Measurements from ENCODE around the gene STPG3. TPM values are rescaled to one million over a fixed set of nuclear protein-coding genes. Genes with fewer than 3 reads are reported as not detected.

STPG3 gene
- total RNA-seq, 8 experiments from 2014 or later, result 0.42 to 1.4 (median 1.3) TPM; not detected in 3

DNA sequence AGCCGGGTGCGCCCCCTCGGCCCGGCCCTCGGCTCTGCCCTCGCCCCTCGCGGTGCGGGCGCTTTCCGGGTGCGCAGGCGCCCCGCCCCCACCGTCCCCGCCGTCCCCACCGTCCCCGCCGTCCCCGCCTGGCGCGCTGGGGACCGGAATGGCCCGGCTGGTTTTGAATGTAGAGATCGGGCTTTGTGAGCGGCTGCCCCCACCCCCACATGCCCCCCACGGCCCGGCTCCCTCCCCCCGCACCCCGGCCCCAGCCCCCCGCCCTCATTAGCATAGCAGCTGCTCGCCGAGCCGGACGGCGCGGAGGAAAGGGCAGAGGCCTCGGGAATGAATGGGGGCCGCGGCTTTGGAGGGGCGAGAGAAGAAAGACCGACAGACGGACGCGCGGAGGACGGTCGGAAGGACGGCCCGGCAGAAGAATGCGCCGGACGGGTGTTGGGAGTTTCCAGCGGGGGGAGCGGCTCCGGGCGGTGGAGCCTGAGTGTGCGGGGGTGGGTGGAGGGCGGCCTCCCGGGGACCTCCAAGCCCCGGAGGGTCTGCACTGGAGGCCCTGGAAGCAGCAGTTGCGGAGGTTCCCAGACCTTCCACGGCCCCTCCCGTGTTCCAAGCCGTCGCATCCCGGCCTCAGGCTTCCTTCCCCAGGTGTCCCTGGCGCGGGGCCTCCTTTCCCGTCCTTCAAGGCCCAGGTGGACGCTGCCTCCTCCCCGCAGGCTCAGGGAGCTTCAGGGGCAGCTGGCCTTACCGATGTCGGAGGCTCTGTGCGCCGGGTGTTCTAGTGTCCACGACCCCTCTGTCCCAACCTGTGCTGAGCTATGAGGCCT lies 45.0 kb downstream of the STPG3 start:
- H3K4me3 ChIP-seq, result peak overlapping the region; percentile 34 to 57 (median 44)
- in situ Hi-C loops (cut with MboI; ENCODE audit: low pct_unique_long_range_greater_than_20kb in 2 of 9, low sequenced_read_pairs in 9 of 9, unreplicated experiment in 9 of 9), result loop anchor here in 3 of 9 experiments (10.0 to 25.0 kb wide), 3 partner anchors 109 to 141 kb away; partner anchors contain the start of genes ENTPD8 (in 1 of the 3), EXD3 (in 1 of the 3) and NOXA1 (in 1 of the 3)
- peak in 6 of 8 experiments; percentile 12 to 70 (median 60) for ATAC-seq (replicated peaks in 6 of 8)
- peaks cover 10 to 22% of the 10 kb centered on the region in 2 donors for H3K4me1 ChIP-seq (replicated peaks in 1 of 2)
- WGBS, 10 experiments, result 0% methylated on average over 1 of the region's 78 CpGs; no CpG with 5 or more reads in 9 of the 10 experiments
- peak overlapping the region in 1 of 2 donors; percentile 65 for H3K27ac ChIP-seq

DNA sequence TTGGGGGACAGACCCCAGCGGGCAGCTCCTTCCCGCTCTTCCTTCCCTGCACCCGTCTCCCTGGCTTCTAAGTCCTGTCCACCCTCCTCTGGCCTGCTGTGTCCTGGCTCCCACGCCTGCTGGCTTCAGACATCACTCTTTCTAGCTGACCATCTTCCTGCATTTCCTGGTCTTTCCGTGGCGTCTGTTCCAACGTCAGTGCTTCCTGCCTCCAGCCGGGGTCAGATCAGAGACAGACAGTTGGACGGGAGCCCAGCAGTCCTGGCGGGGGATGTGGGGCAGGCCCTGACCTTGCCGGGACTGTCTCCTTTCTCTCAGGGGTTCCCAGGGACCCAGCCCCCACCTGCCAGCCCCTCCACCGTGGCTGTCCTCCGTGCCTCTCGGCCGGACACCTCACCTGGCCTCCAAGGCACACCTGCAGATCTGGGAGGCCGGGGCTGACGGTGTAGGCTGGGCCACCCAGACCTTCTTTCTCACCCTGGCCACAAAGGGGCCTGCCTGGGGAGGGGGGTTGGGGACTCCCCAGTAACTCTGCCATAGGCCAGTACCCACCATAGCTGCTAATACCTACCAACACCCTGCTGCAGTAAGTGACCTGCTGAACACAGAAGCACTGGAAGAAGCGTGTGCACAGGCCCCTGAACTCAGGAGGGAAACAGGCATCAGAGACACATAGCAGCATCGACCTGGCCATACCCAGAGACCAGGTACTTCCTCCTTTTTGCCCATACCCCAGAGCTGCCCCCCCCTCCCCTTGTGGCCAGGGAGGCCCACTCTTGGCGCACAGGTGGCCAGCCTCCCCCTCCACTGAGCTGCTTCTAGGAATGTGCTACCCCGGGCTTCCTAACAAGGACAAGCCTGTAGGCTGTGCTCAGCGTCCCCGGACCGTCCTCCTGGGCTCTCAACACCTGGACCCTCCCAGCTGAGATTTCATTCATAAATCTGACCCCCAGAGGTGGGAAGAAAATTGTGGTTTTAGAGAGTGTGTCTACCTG lies 45.9 kb downstream of the STPG3 start:
- ATAC-seq (replicated peaks in 6 of 8), result no peak
- WGBS, 10 experiments, result 47% methylated on average over 6 of the region's 24 CpGs; no CpG with 5 or more reads in 9 of the 10 experiments
- in situ Hi-C loops (cut with MboI; ENCODE audit: low pct_unique_long_range_greater_than_20kb in 2 of 9, low sequenced_read_pairs in 9 of 9, unreplicated experiment in 9 of 9), result loop anchor here in 3 of 9 experiments (10.0 to 25.0 kb wide), 3 partner anchors 108 to 140 kb away; partner anchors contain the start of genes ENTPD8 (in 1 of the 3), EXD3 (in 1 of the 3) and NOXA1 (in 1 of the 3)
- Histone ChIP-seq H3K4me1 (replicated peaks in 1 of 2) (peaks cover 10 to 22% of the 10 kb centered on the region in 2 donors), H3K4me3 (peak overlapping the region in 1 of 5 donors; percentile 34), H3K27ac (peak overlapping the region in 1 of 2 donors; percentile 43)

DNA sequence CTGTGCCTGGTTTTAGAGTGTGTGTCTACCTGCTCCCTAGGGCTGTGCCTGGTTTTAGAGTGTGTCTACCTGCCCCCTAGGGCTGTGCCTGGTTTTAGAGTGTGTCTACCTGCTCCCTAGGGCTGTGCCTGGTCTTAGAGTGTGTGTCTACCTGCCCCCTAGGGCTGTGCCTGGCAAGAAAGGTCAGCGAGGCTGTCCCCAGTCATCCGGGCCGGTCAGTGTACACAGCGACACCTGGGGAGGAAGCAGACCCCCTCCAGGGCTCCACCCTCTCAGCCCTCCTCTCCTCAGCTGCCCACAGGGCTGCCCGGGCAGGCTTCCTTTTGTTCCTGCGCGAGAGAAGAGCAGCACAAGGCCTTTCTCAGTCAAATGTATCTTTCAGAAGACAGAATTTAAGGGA lies 46.9 kb downstream of the STPG3 start:
- ATAC-seq (replicated peaks in 6 of 8), result no peak

DNA sequence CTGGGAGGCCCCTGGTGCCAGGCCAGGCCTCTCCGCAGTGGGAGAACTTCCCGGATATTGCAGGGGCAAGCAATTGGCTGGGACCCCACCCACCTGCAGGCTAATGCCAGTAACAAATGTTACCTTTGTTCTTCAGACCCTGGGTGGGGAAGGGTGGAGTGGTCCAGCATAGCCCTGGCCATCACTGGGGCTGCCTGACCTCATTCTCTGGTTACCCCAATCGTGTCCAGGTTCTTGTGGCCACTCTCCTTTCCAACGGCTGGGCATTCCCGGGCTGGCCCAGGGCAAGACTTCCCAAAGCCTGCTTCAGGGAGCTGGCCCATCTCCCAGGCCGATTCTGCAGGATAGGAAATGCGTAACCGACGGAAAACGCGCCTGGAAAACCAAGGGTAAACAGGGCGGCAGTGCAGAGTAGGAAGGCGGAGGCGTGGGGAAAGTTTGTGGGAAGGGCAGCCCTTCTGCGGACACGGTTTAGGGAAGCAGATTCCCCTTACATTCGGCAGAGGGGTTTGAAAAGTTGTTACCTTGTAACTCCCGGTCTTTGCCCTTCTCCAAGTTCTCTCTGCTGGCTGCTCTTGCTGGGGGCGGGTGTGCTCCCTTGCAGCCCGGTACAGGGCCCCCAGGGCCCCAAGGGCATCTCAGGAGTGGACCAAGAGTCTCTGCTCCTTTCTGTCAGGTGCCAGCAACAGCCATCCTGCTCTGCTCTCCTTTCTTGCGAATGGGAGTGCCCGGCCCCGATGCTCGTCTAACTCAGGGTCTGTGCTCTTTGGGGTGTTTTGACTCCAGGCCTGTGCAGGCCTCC lies 47.5 kb downstream of the STPG3 start:
- Histone ChIP-seq H3K27ac (no peak overlapping the region), H3K4me1 (replicated peaks in 1 of 2) (peaks cover 18 to 34% of the 10 kb centered on the region in 2 donors), H3K4me3 (peak overlapping the region in 2 of 5 donors; percentile 53 to 74)
- in situ Hi-C loops (cut with MboI; ENCODE audit: low pct_unique_long_range_greater_than_20kb in 2 of 9, low sequenced_read_pairs in 9 of 9, unreplicated experiment in 9 of 9), result loop anchor here in 3 of 9 experiments (10.0 to 25.0 kb wide), 3 partner anchors 106 to 139 kb away; partner anchors contain the start of genes ENTPD8 (in 1 of the 3), EXD3 (in 1 of the 3) and NOXA1 (in 1 of the 3)
- no peak for ATAC-seq (replicated peaks in 6 of 8)
- WGBS, 10 experiments, result 10 to 58% (median 34%) methylated on average over 1 to 12 of the region's 24 CpGs; no CpG with 5 or more reads in 2 of the 10 experiments

More for the DNA sequence above, 46.9 kb downstream of the STPG3 start:
- in situ Hi-C loops (cut with MboI; ENCODE audit: low pct_unique_long_range_greater_than_20kb in 2 of 9, low sequenced_read_pairs in 9 of 9, unreplicated experiment in 9 of 9), result loop anchor here in 3 of 9 experiments (10.0 to 25.0 kb wide), 3 partner anchors 107 to 139 kb away; partner anchors contain the start of genes ENTPD8 (in 1 of the 3), EXD3 (in 1 of the 3) and NOXA1 (in 1 of the 3)
- no peak overlapping the region for H3K27ac ChIP-seq
- H3K4me3 ChIP-seq, result no peak overlapping the region
- WGBS, 10 experiments, result 40% methylated on average over 4 of the region's 7 CpGs; no CpG with 5 or more reads in 9 of the 10 experiments
- peaks cover 14 to 27% of the 10 kb centered on the region in 2 donors for H3K4me1 ChIP-seq (replicated peaks in 1 of 2)

DNA sequence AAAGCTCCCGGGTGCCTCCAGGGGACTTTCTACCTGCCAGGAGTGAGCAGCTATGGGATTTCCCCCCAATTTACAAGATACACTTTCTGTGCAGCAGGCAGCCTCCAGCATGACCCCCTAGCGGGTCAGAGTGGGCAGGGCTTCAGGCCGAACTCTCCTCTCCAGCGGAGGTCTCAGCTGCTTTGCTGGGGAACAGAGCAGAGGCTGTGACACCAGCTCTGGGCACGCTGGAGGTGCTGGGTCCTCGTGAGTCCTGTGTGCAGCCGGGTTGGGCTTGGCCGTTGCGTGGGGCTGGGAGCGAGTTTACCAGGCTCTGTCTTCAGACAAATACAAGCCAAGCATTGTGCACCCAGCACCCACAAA lies 48.1 kb downstream of the STPG3 start:
- Histone ChIP-seq H3K4me3 (peak overlapping the region in 4 of 5 donors; percentile 52 to 75 (median 64)), H3K27ac (no peak overlapping the region), H3K4me1 (replicated peaks in 1 of 2) (peaks cover 18 to 40% of the 10 kb centered on the region in 2 donors)
- 18 to 77% (median 33%) methylated on average over 2 to 7 of the region's 10 CpGs; no CpG with 5 or more reads in 5 of the 10 experiments for WGBS, 10 experiments
- no peak for ATAC-seq (replicated peaks in 6 of 8)
- in situ Hi-C loops (cut with MboI; ENCODE audit: low pct_unique_long_range_greater_than_20kb in 2 of 9, low sequenced_read_pairs in 9 of 9, unreplicated experiment in 9 of 9), result loop anchor here in 3 of 9 experiments (10.0 to 25.0 kb wide), 3 partner anchors 106 to 138 kb away; partner anchors contain the start of genes ENTPD8 (in 1 of the 3), EXD3 (in 1 of the 3) and NOXA1 (in 1 of the 3)

DNA sequence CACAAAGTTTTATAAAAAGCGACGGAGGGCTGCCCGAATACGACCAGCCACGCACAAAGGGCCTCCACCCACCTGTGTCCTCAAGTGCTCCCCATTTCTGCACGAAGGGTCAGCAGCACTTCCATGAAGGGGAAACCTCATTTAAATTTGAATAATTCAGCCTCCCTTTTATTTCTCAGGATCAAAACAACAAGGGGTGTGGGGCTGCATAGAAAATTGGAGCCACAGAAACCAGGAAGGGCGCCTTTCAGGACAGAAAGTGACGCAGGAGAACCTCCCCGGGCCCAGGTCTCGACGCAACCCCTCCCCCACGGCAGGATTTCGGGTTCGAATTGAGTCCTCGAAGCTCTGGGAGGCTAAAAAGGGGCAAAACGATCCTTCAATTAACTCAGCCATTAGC lies 48.9 kb downstream of the STPG3 start:
- in situ Hi-C loops (cut with MboI; ENCODE audit: low pct_unique_long_range_greater_than_20kb in 2 of 9, low sequenced_read_pairs in 9 of 9, unreplicated experiment in 9 of 9), result loop anchor here in 8 of 9 experiments (10.0 to 25.0 kb wide), 4 partner anchors 105 to 237 kb away; partner anchors contain the start of genes EXD3 (in 6 of the 8), NOXA1 (in 6 of the 8) and ENTPD8 (in 1 of the 8)
- 0 to 33% (median 10%) methylated on average over 1 to 16 of the region's 16 CpGs; no CpG with 5 or more reads in 2 of the 10 experiments for WGBS, 10 experiments
- H3K27ac ChIP-seq, result no peak overlapping the region

DNA sequence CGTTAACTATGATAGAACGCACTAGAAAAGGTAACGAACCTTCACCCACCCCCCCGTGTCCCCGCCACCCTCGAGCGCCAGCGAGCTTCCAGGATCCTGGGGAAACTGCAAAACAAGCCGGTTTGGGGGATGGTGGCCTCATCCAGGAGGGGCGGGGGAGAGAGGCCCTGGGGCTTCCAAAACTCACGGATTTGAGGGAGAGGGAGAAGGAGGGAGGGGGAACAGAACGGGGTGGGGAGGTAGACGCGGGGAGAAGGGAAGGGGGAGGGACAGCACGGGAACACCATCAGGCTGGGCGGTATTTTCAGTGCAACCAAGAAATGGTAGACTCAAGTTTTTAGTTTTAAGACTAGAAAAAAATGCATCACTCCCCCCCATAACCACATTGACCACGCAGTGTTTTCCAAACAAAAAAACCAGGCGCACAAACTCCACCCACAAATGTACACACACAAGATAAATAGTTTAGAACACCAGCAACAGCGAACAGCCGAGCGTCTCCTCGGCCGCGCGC lies 49.5 kb downstream of the STPG3 start:
- no peak for ATAC-seq (replicated peaks in 6 of 8)
- Histone ChIP-seq H3K27ac (peak overlapping the region; percentile 6 to 45), H3K4me3 (peak overlapping the region; percentile 52 to 75 (median 55)), H3K4me1 (replicated peaks in 1 of 2) (peaks cover 31 to 52% of the 10 kb centered on the region in 2 donors)
- in situ Hi-C loops (cut with MboI; ENCODE audit: low pct_unique_long_range_greater_than_20kb in 2 of 9, low sequenced_read_pairs in 9 of 9, unreplicated experiment in 9 of 9), result loop anchor here in 6 of 9 experiments (25.0 kb wide), 2 partner anchors 112 to 237 kb away; partner anchors contain the start of genes EXD3 (in 5 of the 6) and NOXA1 (in 5 of the 6)
- 0 to 50% (median 0%) methylated on average over 2 to 3 of the region's 25 CpGs; no CpG with 5 or more reads in 6 of the 10 experiments for WGBS, 10 experiments

More for the DNA sequence above, 48.9 kb downstream of the STPG3 start:
- peaks cover 24 to 47% of the 10 kb centered on the region in 2 donors for H3K4me1 ChIP-seq (replicated peaks in 1 of 2)
- ATAC-seq (replicated peaks in 6 of 8), result no peak
- H3K4me3 ChIP-seq, result peak overlapping the region; percentile 52 to 75 (median 55)

DNA sequence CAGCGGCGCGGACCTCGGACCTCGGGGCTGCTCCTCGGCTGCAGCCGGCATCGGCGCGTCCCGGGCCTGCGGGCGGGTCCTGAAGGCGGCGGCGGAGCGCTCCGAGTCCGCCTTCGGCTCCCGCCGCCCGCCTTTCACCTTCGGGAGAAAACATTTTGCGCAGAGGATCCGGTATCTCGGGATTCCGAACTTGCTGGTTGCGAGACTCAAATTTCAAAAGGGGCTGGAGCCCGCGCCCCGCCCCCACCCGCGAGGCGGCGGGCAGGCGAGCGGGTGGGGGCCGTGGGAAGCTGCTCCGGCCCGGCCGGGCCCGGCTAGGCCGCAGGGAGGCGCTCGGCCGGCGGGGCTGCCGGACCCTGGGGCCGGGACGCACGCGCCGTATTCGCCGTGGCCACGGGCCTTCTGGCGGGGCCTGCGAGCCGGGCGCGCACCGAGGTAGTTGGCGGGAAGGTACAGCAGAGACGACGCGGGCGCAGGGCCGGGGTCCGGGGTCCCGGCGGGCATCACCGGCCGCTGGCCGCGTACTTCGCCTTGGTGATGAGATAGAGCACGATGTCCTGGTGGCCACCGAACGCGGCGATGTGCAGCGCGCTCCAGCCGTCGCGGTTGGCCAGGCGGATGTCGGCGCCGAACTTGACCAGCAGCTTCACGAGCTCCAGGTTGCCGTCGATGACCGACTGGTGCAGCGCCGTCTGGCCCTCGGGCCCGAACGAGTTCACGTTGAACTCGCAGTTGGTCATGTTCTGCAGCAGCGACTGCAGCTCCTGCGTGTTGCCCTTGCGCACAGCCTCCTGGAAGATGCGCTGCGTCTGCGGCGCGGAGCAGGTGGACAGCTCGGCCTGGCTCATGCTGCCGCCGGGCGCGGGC lies 50.2 kb downstream of the STPG3 start:
- peak; percentile 6 to 52 (median 14) for ATAC-seq (replicated peaks in 6 of 8)
- in situ Hi-C loops (cut with MboI; ENCODE audit: low pct_unique_long_range_greater_than_20kb in 2 of 9, low sequenced_read_pairs in 9 of 9, unreplicated experiment in 9 of 9), result loop anchor here in 6 of 9 experiments (25.0 kb wide), 2 partner anchors 111 to 236 kb away; partner anchors contain the start of genes EXD3 (in 5 of the 6) and NOXA1 (in 5 of the 6)
- peak overlapping the region; percentile 6 to 45 for H3K27ac ChIP-seq
- 2 to 3% methylated on average over 8 to 21 of the region's 115 CpGs; no CpG with 5 or more reads in 8 of the 10 experiments for WGBS, 10 experiments
- H3K4me3 ChIP-seq, result peak overlapping the region; percentile 52 to 75 (median 55)
- H3K4me1 ChIP-seq (replicated peaks in 1 of 2), result peaks cover 38 to 58% of the 10 kb centered on the region in 2 donors

DNA sequence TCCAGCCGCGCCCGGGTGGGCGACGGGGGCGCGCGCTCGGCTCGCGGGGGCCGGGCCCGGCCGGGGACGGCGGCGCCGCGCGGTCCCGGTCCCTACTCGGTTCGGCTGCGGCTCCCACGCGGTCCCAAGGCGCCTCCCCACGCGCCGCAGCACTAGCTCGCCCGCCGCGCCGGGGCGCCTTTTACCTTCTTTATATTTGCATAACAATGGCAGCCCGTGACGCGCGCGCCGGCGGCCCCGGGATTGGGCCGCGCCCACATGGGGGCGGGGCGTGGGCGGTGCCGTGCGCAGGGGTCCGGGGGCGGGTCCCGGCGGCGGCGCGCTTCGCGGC lies 51.0 kb downstream of the STPG3 start, which contains the start of gene NRARP:
NRARP (minus strand) TSS at position 154 of the 331 bp plus-strand sequence. CDS start 343 bp downstream, outside the sequence.
- H3K27ac ChIP-seq, result peak within 1 kb of the TSS; percentile 6 to 45
- no CpG with 5 or more reads among the region's 60 CpGs for WGBS, 10 experiments

More for the DNA sequence above, 51.0 kb downstream of the STPG3 start, which contains the start of gene NRARP:
- in situ Hi-C loops (cut with MboI; ENCODE audit: low pct_unique_long_range_greater_than_20kb in 2 of 9, low sequenced_read_pairs in 9 of 9, unreplicated experiment in 9 of 9), result loop anchor here in 6 of 9 experiments (25.0 kb wide), 2 partner anchors 110 to 235 kb away; partner anchors contain the start of genes EXD3 (in 5 of the 6) and NOXA1 (in 5 of the 6)
- Histone ChIP-seq H3K4me3 (peak within 1 kb of the TSS; percentile 52 to 75 (median 55)), H3K4me1 (replicated peaks in 1 of 2) (peaks cover 45 to 58% of the 10 kb centered on the region in 2 donors)
- ATAC-seq (replicated peaks in 6 of 8), result peak; percentile 57 to 71 (median 61)
